ENCODE data around the gene PSG2.
"Not testable (repeated sequence)": the region's sequence is repeated elsewhere in the genome, so short reads cannot be mapped to it uniquely, and the experiment has no call there.

PSG2 gene

GRCh38 chr19:43101950-43102349 is 19.4 kb upstream of the PSG2 start:
- TF ChIP-seq POLR2AphosphoS5 (IDR thresholded peaks at IDR 0.05; ENCODE audit: low read depth, low read length), result no peak
- FAIRE-seq, result no peak
- no peak for DNase-seq (ENCODE audit: insufficient read length)

- not testable (repeated sequence) for DNase-seq (ENCODE audit: insufficient read length); FAIRE-seq
Measured at GRCh38 chr19:43098416-43098815, 15.9 kb upstream of the PSG2 start.

- not testable (repeated sequence) for FAIRE-seq; DNase-seq (ENCODE audit: insufficient read length)
Measured at GRCh38 chr19:43087702-43088340, 5.3 kb upstream of the PSG2 start.

GRCh38 chr19:43085796-43086530 is 3.5 kb upstream of the PSG2 start:
- not testable (repeated sequence) for FAIRE-seq; DNase-seq (ENCODE audit: insufficient read length)

- FAIRE-seq; DNase-seq (ENCODE audit: insufficient read length): not testable (repeated sequence)
Measured at GRCh38 chr19:43084196-43084832, 1.8 kb upstream of the PSG2 start.

- DNase-seq (ENCODE audit: insufficient read length); FAIRE-seq: not testable (repeated sequence)
Measured at GRCh38 chr19:43083721-43084120, 1.2 kb upstream of the PSG2 start.

GRCh38 chr19:43078311-43078710 is 4.2 kb downstream of the PSG2 start:
- no peak for DNase-seq (ENCODE audit: insufficient read length)
- TF ChIP-seq POLR2AphosphoS5 (IDR thresholded peaks at IDR 0.05; ENCODE audit: low read depth, low read length) (no peak), POLR2A (IDR thresholded peaks at IDR 0.05; ENCODE audit: low read depth, low read length) (no peak), TAF1 (IDR thresholded peaks at IDR 0.05; ENCODE audit: borderline replicate concordance, low read depth, low read length) (no peak)
- no peak for FAIRE-seq

GRCh38 chr19:43077881-43078280 is 4.6 kb downstream of the PSG2 start:
- not testable (repeated sequence) for DNase-seq (ENCODE audit: insufficient read length); FAIRE-seq

- not testable (repeated sequence) for DNase-seq (ENCODE audit: insufficient read length); FAIRE-seq
Measured at GRCh38 chr19:43062418-43062817, 20.1 kb downstream of the PSG2 start.

GRCh38 chr19:43061326-43061725 is 21.2 kb downstream of the PSG2 start:
- DNase-seq (ENCODE audit: insufficient read length); FAIRE-seq: not testable (repeated sequence)

- not testable (repeated sequence) for DNase-seq (ENCODE audit: insufficient read length); FAIRE-seq
Measured at GRCh38 chr19:43060254-43060653, 22.2 kb downstream of the PSG2 start.

- FAIRE-seq; DNase-seq (ENCODE audit: insufficient read length): not testable (repeated sequence)
Measured at GRCh38 chr19:43059482-43059881, 23.0 kb downstream of the PSG2 start.

- FAIRE-seq; DNase-seq (ENCODE audit: insufficient read length): not testable (repeated sequence)
Measured at GRCh38 chr19:43058440-43058839, 24.1 kb downstream of the PSG2 start.

GRCh38 chr19:43047966-43048365 is 34.5 kb downstream of the PSG2 start:
- DNase-seq (ENCODE audit: insufficient read length); FAIRE-seq: not testable (repeated sequence)

GRCh38 chr19:43046578-43046977 is 35.9 kb downstream of the PSG2 start:
- FAIRE-seq; DNase-seq (ENCODE audit: insufficient read length): not testable (repeated sequence)

GRCh38 chr19:43043492-43044180 is 38.9 kb downstream of the PSG2 start:
- DNase-seq (ENCODE audit: insufficient read length); FAIRE-seq: not testable (repeated sequence)

- not testable (repeated sequence) for FAIRE-seq; DNase-seq (ENCODE audit: insufficient read length)
Measured at GRCh38 chr19:43031645-43032044, 50.9 kb downstream of the PSG2 start.
